ENCODE measurements around the gene ABCC3.
"Not testable (repeated sequence)": the region's sequence is repeated elsewhere in the genome, so short reads cannot be mapped to it uniquely, and the experiment has no call there.

Gene ABCC3

DNA sequence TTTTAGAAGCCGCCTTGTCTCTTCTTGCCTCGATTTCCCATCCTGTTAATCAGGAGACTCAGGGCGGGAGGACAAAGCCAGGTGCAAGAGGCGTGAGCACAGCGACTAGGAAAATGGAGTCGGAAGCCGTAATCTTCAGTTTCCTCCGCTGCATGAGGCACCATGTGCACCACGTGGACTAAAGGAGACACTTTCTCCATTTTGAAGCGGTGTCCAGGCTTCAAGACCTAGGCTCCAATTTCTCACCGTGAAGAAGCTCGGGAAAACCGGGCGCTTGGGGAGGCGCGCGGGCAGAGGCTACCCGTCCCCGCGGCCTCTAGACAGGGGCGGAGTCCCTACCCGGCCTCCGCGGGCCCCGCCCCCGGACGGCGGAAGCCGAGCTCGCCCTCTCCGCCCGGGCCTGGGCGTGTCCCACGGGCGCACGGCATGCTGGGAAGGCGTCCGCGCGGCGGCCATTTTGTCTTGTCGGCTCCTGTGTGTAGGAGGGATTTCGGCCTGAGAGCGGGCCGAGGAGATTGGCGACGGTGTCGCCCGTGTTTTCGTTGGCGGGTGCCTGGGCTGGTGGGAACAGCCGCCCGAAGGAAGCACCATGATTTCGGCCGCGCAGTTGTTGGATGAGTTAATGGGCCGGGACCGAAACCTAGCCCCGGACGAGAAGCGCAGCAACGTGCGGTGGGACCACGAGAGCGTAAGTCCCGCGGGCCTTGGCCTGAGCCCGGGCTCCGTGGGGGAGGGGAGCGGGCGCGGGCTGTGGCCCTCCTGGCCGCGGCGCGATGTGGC is 84.7 kb downstream of the ABCC3 start, which contains the start of gene LUC7L3:
LUC7L3 (plus strand) TSS at position 460 of the 780 bp plus-strand sequence; CDS start at position 590, 130 bp downstream.
- POLR2A ChIA-PET = interaction anchor here (0.7 to 1.0 kb wide), 3 partner anchors 8 to 236 kb away, joined by 3 to 4 read pairs (median 4); partner anchors contain the start of gene TOB1
- TF ChIP-seq, protein P1, sequence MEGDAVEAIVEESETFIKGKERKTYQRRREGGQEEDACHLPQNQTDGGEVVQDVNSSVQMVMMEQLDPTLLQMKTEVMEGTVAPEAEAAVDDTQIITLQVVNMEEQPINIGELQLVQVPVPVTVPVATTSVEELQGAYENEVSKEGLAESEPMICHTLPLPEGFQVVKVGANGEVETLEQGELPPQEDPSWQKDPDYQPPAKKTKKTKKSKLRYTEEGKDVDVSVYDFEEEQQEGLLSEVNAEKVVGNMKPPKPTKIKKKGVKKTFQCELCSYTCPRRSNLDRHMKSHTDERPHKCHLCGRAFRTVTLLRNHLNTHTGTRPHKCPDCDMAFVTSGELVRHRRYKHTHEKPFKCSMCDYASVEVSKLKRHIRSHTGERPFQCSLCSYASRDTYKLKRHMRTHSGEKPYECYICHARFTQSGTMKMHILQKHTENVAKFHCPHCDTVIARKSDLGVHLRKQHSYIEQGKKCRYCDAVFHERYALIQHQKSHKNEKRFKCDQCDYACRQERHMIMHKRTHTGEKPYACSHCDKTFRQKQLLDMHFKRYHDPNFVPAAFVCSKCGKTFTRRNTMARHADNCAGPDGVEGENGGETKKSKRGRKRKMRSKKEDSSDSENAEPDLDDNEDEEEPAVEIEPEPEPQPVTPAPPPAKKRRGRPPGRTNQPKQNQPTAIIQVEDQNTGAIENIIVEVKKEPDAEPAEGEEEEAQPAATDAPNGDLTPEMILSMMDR (IDR thresholded peaks at IDR 0.05; ENCODE audit: control extremely low read depth, extremely low read depth, low read depth, missing control alignments) = no peak
- CTCF ChIA-PET = interaction anchor here (0.9 to 1.0 kb wide), 3 partner anchors 11 to 67 kb away, joined by 3 to 4 read pairs (median 3); no protein-coding TSS in a partner anchor
- peak; percentile 98 for DNase-seq (ENCODE audit: extremely low spot score)

DNA sequence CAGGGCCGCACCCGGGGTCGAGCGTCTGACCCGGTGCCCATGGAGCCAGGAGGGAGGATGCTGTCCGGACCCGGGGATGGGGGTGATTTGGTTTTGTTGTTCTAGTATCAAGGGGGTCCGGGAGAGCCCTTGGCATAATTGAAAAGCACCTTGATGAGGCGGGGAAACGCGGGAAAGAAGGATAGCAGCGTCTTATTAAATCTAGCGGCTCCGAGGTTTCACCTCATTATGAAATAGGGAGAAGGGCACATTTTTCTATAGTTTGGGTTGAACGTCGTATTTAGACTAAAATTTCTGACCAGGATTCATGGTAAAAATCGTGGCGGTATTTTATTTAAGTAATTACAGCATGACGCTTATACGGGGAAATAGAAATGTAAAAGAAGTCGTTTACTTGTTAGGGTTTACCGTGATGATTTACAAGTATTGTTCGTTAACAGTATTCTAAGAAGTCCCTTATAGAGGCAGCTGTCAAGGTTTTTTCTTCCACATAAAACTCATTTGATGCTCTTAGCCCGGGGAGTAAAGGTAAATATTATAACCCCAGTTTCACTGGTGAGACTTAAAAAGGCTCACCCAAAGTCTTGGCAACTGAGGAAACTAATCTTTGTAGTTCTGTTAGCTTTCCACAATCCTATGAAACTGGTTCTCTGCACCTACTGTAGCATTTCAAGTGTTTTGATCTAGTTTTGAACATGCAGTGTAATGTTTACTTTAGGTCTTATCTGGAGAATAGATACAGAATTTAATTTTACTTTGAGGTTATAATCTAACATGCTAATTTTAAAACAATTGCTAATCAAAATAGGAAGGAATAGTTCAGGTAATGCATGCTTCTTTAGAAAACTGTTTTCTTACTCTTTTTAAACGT is 85.5 kb downstream of the ABCC3 start:
- ChIA-PET CTCF (interaction anchor here (1.0 kb wide), 1 partner anchor 11 kb away, joined by 3 read pairs; no protein-coding TSS in a partner anchor), POLR2A (interaction anchor here (1.0 kb wide), 2 partner anchors 146 to 237 kb away, joined by 4 read pairs; partner anchors contain the start of gene TOB1)
- no peak for DNase-seq (ENCODE audit: extremely low spot score)
- TF ChIP-seq, protein P1 (IDR thresholded peaks at IDR 0.05; ENCODE audit: control extremely low read depth, extremely low read depth, low read depth, missing control alignments) = no peak

DNA sequence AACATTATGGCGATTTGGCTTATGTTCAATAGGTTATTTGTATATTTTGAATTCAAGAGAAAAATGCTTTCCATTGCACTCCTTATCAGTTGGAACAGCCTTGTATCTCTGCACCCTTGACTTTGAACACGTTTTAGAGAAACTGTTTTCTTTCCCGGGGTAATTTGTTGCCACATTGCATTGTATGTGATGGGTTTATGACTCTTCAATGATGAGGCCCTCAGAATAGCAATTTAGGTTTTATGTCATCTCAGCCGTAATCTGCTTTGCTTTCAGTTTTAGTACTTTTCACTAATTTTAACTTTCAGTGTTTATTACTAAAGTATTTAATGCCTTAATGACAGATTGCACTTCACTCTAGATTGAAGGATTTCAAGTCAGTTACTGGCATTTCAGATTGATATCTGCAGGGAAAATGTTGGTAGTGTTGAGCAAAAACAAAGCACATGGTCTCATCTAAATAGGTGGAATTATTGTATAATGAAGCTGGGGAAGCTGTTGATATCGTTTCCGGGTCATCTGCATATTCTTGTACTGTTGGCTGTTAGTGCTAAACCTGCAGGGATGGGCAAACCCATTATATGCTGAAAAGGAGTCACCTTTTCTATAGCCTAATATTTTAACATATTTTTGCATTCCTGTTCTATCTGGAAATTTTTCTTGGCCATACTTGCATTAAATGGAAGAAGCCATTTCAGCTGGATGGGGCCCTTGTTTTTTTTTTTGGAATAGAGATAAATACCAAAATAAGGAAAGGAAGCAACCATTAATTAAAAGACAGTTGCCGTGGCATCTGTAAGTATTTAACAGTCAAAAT is 86.7 kb downstream of the ABCC3 start:
- TF ChIP-seq, protein P1 (IDR thresholded peaks at IDR 0.05; ENCODE audit: control extremely low read depth, extremely low read depth, low read depth, missing control alignments) = no peak
- ChIA-PET CTCF (no interaction called here), POLR2A (no interaction called here)
- DNase-seq (ENCODE audit: extremely low spot score) = peak; percentile 44

DNA sequence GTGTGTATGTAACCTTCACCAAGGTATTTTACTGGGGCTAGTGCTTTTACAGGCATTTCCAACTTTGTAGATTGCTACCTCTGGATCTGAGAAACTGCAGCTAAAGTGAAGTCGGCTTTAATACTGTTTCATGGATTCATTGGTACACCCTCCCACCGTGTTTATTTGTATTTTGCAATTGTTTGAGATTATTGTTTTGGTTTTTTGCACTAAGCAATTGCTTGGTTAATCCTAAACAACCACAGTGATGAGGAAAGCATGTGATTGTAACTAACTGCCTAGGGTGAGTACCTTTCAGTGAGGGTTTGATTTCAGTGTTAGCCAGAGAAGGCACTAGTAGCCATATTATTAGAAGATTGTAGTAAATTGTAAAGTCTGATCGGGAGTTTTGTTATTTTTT is 88.1 kb downstream of the ABCC3 start:
- ChIA-PET POLR2A (interaction anchor here (0.7 kb wide), 1 partner anchor 297 kb away, joined by 3 read pairs; no protein-coding TSS in a partner anchor), CTCF (no interaction called here)
- DNase-seq (ENCODE audit: extremely low spot score) = no peak
- TF ChIP-seq, protein P1 (IDR thresholded peaks at IDR 0.05; ENCODE audit: control extremely low read depth, extremely low read depth, low read depth, missing control alignments) = no peak

DNA sequence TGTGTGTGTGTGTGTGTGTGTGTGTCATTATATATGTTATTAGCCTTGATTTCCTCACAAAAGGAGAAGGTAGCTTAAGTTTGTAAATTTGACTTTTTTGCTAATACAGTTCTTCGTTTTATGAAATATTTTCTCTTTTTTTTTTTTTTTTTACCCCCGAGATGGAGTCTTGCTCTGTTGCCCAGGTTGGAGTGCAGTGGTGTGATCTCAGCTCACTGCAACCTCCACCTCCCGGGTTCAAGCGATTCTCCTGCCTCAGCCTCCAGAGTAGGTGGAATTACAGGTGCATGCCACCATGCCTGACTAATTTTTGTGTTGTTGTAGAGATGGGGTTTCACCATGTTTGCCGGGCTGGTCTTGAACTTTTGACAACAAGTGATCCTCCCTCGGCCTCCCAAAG is 89.9 kb downstream of the ABCC3 start:
- POLR2A ChIA-PET = interaction anchor here (0.6 kb wide), 1 partner anchor 165 kb away, joined by 4 read pairs; no protein-coding TSS in a partner anchor
- CTCF ChIA-PET = not testable (repeated sequence)

DNA sequence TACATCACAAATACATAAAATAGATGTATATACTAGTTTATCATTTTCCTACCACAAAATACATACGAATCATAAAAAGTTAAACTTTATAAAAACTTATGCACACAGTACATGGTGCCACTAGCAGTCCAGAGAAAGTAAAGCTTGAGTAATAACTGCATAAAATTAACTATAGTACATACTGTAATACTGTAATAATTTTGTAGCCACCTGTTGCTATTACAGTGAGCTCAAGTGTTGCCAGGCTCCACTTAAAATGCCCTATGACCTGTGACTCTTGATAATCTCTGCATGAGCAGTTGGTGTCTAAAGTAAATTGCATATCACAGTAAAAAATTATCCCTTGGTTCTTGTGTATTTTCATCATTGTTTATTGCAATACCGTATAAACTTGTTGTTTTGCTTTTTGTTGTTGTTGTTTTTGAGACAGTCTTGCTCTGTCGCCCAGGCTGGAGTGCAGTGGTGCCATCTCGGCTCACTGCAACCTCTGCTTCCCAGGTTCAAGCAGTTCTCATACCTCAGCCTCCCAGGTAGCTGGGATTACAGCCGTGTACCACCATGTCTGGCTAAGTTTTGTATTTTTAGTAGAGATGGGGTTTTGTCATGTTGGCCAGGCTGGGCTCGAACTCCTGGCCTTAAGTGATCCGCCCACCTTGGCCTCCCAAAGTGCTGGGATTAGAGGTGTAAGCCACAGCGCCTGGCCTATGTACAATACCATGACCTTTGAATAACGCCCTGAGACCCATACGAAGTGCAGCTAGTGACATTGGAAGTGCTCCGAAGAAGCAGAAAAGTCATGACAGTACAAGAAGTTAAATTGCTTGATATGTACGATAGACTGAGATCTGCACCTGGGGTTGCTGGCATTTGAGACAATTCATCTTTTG is 91.3 kb downstream of the ABCC3 start:
- TF ChIP-seq, protein P1 (IDR thresholded peaks at IDR 0.05; ENCODE audit: control extremely low read depth, extremely low read depth, low read depth, missing control alignments) = no peak
- DNase-seq (ENCODE audit: extremely low spot score) = no peak
- POLR2A ChIA-PET = interaction anchor here (0.6 to 1.0 kb wide), 2 partner anchors 8 to 9 kb away, joined by 3 read pairs; no protein-coding TSS in a partner anchor
- CTCF ChIA-PET = no interaction called here

More for the DNA sequence above, 89.9 kb downstream of the ABCC3 start:
- not testable (repeated sequence) for DNase-seq (ENCODE audit: extremely low spot score)

Measured in GM10248 (cell line).